Thymus (tissue), 11 donors: ENCODE data around the gene ZFC3H1. TPM values are rescaled to one million over a fixed set of nuclear protein-coding genes. Genes with fewer than 3 reads are reported as not detected.

Source experiments
- DNase-seq, 9 donors: peaks; one replicate each; pipeline ENCODE4 v3.0.0-alpha.2; 2013; ENCODE audit warnings: low spot score in 9 of 9, low read depth in 6 of 9, missing footprints in 1 of 9
- H3K27ac ChIP-seq, 2 donors: one replicate each; pipeline ENCODE4 v1.5.1; 2013; ENCODE audit warnings: control low read depth in 1 of 2, low read depth in 1 of 2, low read length in 1 of 2, mild to moderate bottlenecking in 1 of 2, moderate library complexity in 1 of 2
- H3K27me3 ChIP-seq, 2 donors: one replicate each; pipeline ENCODE4 v1.5.1; 2013; ENCODE audit warnings: low read length in 1 of 2; ENCODE audit not compliant: control insufficient read depth in 2 of 2, insufficient read depth in 1 of 2
- H3K36me3 ChIP-seq, 2 donors: one replicate each; pipeline ENCODE4 v1.5.1; 2013; ENCODE audit warnings: low read length in 1 of 2, mild to moderate bottlenecking in 1 of 2, moderate library complexity in 1 of 2; ENCODE audit not compliant: control insufficient read depth in 2 of 2, insufficient read depth in 2 of 2
- H3K4me1 ChIP-seq, 2 donors: one replicate each; pipeline ENCODE4 v1.5.1; 2013; ENCODE audit warnings: low read length in 2 of 2; ENCODE audit not compliant: control insufficient read depth in 2 of 2, insufficient read depth in 2 of 2
- H3K4me3 ChIP-seq, 2 donors: one replicate each; pipeline ENCODE4 v1.5.1; 2013; ENCODE audit warnings: low read length in 2 of 2, control low read depth in 1 of 2, mild to moderate bottlenecking in 1 of 2
- H3K9me3 ChIP-seq, 2 donors: one replicate each; pipeline ENCODE4 v1.5.1; 2013; ENCODE audit warnings: low read length in 1 of 2, mild to moderate bottlenecking in 1 of 2; ENCODE audit not compliant: control insufficient read depth in 2 of 2, insufficient read depth in 1 of 2
- WGBS: extraction: QIAGEN DNeasy Blood & Tissue Kit; methylation state at CpG from one replicate; pipeline ENCODE4 v1.1.7; 2013; 5-methylcytosine and 5-hydroxymethylcytosine counted together
- polyA plus RNA-seq: library from polyadenylated mRNA; stranded (reverse); fragments of 200-250 nt; gene quantifications from one replicate; pipeline ENCODE4 v1.2.3, GENCODE V29; 2013
- total RNA-seq: library from RNA; stranded (reverse); fragments of 120-200 nt; gene quantifications from one replicate; pipeline ENCODE4 v1.2.4, GENCODE V29; 2013
- donor health status: healthy.

The ZFC3H1 gene
- total and polyA plus RNA-seq, 2 donors: 23.7 to 41.8 TPM

- peaks cover 0 to 3% of the 10 kb centered on the region in 2 donors for H3K36me3 ChIP-seq
- 1% methylated on average over 20 of the region's 20 CpGs for WGBS
- H3K4me1 ChIP-seq: peaks cover 5 to 7% of the 10 kb centered on the region in 2 donors
- H3K27me3 ChIP-seq: no peaks in the 10 kb centered on the region
- peak overlapping the region; percentile 78 to 86 for H3K4me3 ChIP-seq
- H3K9me3 ChIP-seq: no peaks in the 10 kb centered on the region
- H3K27ac ChIP-seq: peak overlapping the region; percentile 97 to 99
- DNase-seq: no peak
Measured at GRCh38 chr12:71664411-71665089, 902 bp upstream of the ZFC3H1 start.

- WGBS: under 1% methylated on average over 53 of the region's 53 CpGs
- H3K4me1 ChIP-seq: peaks cover 5 to 7% of the 10 kb centered on the region in 2 donors
- no peaks in the 10 kb centered on the region for H3K9me3 ChIP-seq
- peak in 8 of 9 donors; percentile 25 to 75 (median 54) for DNase-seq
- peak overlapping the region; percentile 91 to 99 for H3K27ac ChIP-seq
- peaks cover 0 to 17% of the 10 kb centered on the region in 2 donors for H3K36me3 ChIP-seq
- H3K4me3 ChIP-seq: peak overlapping the region; percentile 78 to 86
- no peaks in the 10 kb centered on the region for H3K27me3 ChIP-seq
Measured at GRCh38 chr12:71662849-71663560, 643 bp downstream of the ZFC3H1 start.

- peak overlapping the region; percentile 78 to 86 for H3K4me3 ChIP-seq
- no peaks in the 10 kb centered on the region for H3K27me3 ChIP-seq
- H3K36me3 ChIP-seq: peaks cover 3 to 23% of the 10 kb centered on the region in 2 donors
- 21% methylated on average over 8 of the region's 8 CpGs for WGBS
- no peak overlapping the region for H3K27ac ChIP-seq
- H3K9me3 ChIP-seq: no peaks in the 10 kb centered on the region
- peaks cover 5 to 7% of the 10 kb centered on the region in 2 donors for H3K4me1 ChIP-seq
- peak in 1 of 9 donors; percentile 8 for DNase-seq
Measured at GRCh38 chr12:71661977-71662530, 1.6 kb downstream of the ZFC3H1 start.

GRCh38 chr12:71656740-71657139, 6.9 kb downstream of the ZFC3H1 start:
- Histone ChIP-seq H3K4me1 (peaks cover 4 to 5% of the 10 kb centered on the region in 2 donors), H3K27ac (no peak overlapping the region), H3K4me3 (no peak overlapping the region), H3K36me3 (peaks cover 15 to 48% of the 10 kb centered on the region in 2 donors), H3K9me3 (peaks cover 0 to 4% of the 10 kb centered on the region in 2 donors), H3K27me3 (no peaks in the 10 kb centered on the region)
- 93% methylated on average over 3 of the region's 3 CpGs for WGBS
- no peak for DNase-seq

- Histone ChIP-seq H3K4me1 (no peaks in the 10 kb centered on the region), H3K36me3 (peaks cover 18 to 50% of the 10 kb centered on the region in 2 donors)
- WGBS: 98% methylated on average over 1 of the region's 1 CpG
Measured at GRCh38 chr12:71655907-71656306, 7.7 kb downstream of the ZFC3H1 start.

GRCh38 chr12:71655495-71655894, 8.2 kb downstream of the ZFC3H1 start:
- WGBS: 30% methylated on average over 1 of the region's 1 CpG
- DNase-seq: no peak
- Histone ChIP-seq H3K36me3 (peaks cover 20 to 53% of the 10 kb centered on the region in 2 donors), H3K4me3 (no peak overlapping the region), H3K27ac (no peak overlapping the region), H3K9me3 (peaks cover 0 to 4% of the 10 kb centered on the region in 2 donors), H3K4me1 (no peaks in the 10 kb centered on the region), H3K27me3 (no peaks in the 10 kb centered on the region)

More at GRCh38 chr12:71655907-71656306, 7.7 kb downstream of the ZFC3H1 start:
- Histone ChIP-seq H3K27me3 (no peaks in the 10 kb centered on the region), H3K27ac (no peak overlapping the region), H3K9me3 (peaks cover 0 to 4% of the 10 kb centered on the region in 2 donors), H3K4me3 (no peak overlapping the region)
- no peak for DNase-seq

- WGBS: 96% methylated on average over 3 of the region's 3 CpGs
- Histone ChIP-seq H3K9me3 (peaks cover 0 to 4% of the 10 kb centered on the region in 2 donors), H3K36me3 (peaks cover 23 to 47% of the 10 kb centered on the region in 2 donors), H3K27me3 (no peaks in the 10 kb centered on the region), H3K27ac (no peak overlapping the region), H3K4me1 (no peaks in the 10 kb centered on the region), H3K4me3 (no peak overlapping the region)
- DNase-seq: no peak
Measured at GRCh38 chr12:71654200-71654599, 9.4 kb downstream of the ZFC3H1 start.

- no peaks in the 10 kb centered on the region for H3K4me1 ChIP-seq
- peaks cover 23 to 37% of the 10 kb centered on the region in 2 donors for H3K36me3 ChIP-seq
- 98% methylated on average over 2 of the region's 2 CpGs for WGBS
Measured at GRCh38 chr12:71653137-71653536, 10.5 kb downstream of the ZFC3H1 start.

GRCh38 chr12:71652656-71653055, 11.0 kb downstream of the ZFC3H1 start:
- Histone ChIP-seq H3K27ac (no peak overlapping the region), H3K4me1 (no peaks in the 10 kb centered on the region), H3K27me3 (no peaks in the 10 kb centered on the region), H3K36me3 (peaks cover 22 to 35% of the 10 kb centered on the region in 2 donors), H3K4me3 (no peak overlapping the region), H3K9me3 (peaks cover 0 to 4% of the 10 kb centered on the region in 2 donors)
- no peak for DNase-seq
- 93% methylated on average over 1 of the region's 1 CpG for WGBS

More at GRCh38 chr12:71653137-71653536, 10.5 kb downstream of the ZFC3H1 start:
- Histone ChIP-seq H3K4me3 (no peak overlapping the region), H3K9me3 (peaks cover 0 to 4% of the 10 kb centered on the region in 2 donors), H3K27ac (no peak overlapping the region), H3K27me3 (no peaks in the 10 kb centered on the region)
- DNase-seq: no peak
